Activated CD8-positive, alpha-beta memory T cell treated with anti-CD3 and anti-CD28 coated beads for 4 hours (primary cell): ENCODE results near the gene SLC26A8.
"Not testable (repeated sequence)": the region's sequence is repeated elsewhere in the genome, so short reads cannot be mapped to it uniquely, and the experiment has no call there.

Experiments
- DNase-seq, 2 donors: peaks; one replicate each; pipeline ENCODE4 v3.0.0-alpha.2; 2020; ENCODE audit warnings: low read depth in 2 of 2

The SLC26A8 gene

GRCh38 chr6:36050305-36050704 lies 25.9 kb upstream of the SLC26A8 start:
- DNase-seq: no peak

DNA sequence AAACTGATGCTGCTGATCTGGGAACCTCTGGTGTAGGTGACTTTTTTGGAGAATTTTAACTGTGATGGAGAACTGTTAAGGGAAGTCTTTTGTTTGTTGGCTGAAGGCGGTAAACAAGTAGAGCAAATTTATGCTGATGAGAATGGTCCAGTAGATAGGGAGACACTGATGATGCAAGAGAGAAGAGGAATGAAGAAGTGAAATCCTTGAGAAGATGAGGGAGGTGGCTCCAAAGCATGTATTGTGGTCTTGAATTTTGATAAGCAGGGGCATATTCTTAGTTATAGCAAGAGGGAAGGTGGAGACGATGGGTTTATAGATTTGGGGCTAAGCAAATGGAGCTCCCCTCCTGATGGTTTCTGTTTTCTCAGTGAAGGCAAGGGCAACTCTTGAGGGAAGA lies 25.1 kb upstream of the SLC26A8 start:
- no peak for DNase-seq

GRCh38 chr6:36042618-36043260 lies 18.3 kb upstream of the SLC26A8 start:
- DNase-seq: no peak

- DNase-seq: no peak
These were observed 16.5 kb upstream of the SLC26A8 start for GRCh38 chr6:36040958-36041357.

GRCh38 chr6:36039112-36039511 lies 14.7 kb upstream of the SLC26A8 start:
- DNase-seq: no peak

GRCh38 chr6:36038120-36038876 lies 13.9 kb upstream of the SLC26A8 start:
- DNase-seq: no peak

GRCh38 chr6:36035225-36035624 lies 10.8 kb upstream of the SLC26A8 start:
- DNase-seq: no peak

- DNase-seq: no peak
These were observed 10.0 kb upstream of the SLC26A8 start for GRCh38 chr6:36034441-36034840.

GRCh38 chr6:36033935-36034334 lies 9.5 kb upstream of the SLC26A8 start:
- DNase-seq: peak; percentile 6 to 23

- not testable (repeated sequence) for DNase-seq
These were observed 8.7 kb upstream of the SLC26A8 start for GRCh38 chr6:36033144-36033543.

GRCh38 chr6:36032261-36032660 lies 7.8 kb upstream of the SLC26A8 start:
- no peak for DNase-seq

- no peak for DNase-seq
These were observed 5.0 kb upstream of the SLC26A8 start for GRCh38 chr6:36029464-36029863.

- DNase-seq: peak; percentile 42 to 63
These were observed 4.5 kb upstream of the SLC26A8 start for GRCh38 chr6:36028877-36029324.

- DNase-seq: peak in 1 of 2 donors; percentile 8
These were observed 3.8 kb upstream of the SLC26A8 start for GRCh38 chr6:36028088-36028876.

DNA sequence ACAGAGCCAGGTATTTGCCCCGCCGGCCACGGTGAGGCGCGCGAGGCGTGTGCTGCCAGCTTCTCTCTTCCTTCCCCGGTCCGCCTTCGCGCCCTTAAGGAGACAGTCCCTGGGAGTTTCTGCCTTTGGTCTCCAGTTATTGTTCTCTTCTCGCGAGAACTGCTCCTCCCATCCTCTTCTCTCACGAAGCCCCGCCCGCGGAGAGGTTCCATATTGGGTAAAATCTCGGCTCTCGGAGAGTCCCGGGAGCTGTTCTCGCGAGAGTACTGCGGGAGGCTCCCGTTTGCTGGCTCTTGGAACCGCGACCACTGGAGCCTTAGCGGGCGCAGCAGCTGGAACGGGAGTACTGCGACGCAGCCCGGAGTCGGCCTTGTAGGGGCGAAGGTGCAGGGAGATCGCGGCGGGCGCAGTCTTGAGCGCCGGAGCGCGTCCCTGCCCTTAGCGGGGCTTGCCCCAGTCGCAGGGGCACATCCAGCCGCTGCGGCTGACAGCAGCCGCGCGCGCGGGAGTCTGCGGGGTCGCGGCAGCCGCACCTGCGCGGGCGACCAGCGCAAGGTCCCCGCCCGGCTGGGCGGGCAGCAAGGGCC lies 3.2 kb upstream of the SLC26A8 start, which contains the start of gene MAPK14:
TSS of gene MAPK14 (plus strand) at position 308 of the 587 bp plus-strand sequence. CDS start 350 bp downstream, outside the sequence.
- peak; percentile 97 to 98 for DNase-seq

- DNase-seq: no peak
These were observed 1.5 kb upstream of the SLC26A8 start for GRCh38 chr6:36025932-36026327.

DNA sequence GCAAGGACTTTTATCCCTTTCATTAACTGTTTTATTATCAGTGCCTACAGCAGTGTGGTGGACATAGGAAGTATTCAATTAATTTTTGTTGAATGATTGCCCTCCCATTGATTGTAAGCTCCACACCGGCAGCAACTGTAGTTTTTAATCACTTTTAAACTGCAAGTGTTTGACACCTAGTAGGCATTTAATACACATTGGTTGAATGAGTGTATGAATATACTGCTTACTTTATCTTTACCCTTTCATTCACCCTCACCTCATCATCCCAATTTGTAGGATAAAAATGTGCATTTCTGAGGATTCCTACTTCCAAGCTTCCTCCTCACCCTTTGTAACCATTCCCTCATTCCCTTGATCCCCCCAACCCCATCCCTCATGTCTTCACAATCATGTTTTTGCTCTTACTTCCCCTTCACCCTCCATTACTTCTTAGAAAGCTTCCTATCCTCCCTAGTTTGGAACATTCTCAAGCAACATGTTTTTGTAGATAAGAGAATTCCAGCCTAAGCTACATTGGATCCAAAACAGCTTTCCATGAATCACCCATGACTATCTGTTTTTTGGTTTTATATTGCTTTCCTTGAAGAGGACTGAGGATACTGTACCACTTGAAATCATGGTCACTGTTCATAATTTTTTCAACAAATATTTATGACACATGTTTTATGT lies 955 bp upstream of the SLC26A8 start:
- DNase-seq: no peak

GRCh38 chr6:36020154-36020553 lies 4.3 kb downstream of the SLC26A8 start:
- DNase-seq: no peak

DNA sequence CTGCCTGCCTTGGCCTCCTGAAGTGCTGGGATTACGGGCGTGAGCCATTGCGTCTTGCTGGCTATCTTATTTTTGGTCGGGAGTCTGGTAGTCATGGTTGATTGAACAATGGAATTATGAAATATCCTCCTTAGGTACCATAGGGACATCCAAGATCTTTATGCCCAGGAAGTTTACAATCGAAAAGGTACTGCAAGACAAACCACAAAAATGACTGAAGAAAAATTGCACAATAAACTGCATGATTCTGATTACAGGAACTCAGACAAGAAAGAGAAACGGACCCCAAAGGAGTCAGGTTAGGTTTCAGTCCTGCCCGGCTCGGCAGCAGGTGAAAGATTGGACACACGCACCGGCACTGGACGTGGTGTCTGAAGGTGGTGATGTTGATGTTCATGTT lies 5.3 kb downstream of the SLC26A8 start:
- no peak for DNase-seq

GRCh38 chr6:36018339-36018738 lies 6.1 kb downstream of the SLC26A8 start:
- DNase-seq: no peak

DNA sequence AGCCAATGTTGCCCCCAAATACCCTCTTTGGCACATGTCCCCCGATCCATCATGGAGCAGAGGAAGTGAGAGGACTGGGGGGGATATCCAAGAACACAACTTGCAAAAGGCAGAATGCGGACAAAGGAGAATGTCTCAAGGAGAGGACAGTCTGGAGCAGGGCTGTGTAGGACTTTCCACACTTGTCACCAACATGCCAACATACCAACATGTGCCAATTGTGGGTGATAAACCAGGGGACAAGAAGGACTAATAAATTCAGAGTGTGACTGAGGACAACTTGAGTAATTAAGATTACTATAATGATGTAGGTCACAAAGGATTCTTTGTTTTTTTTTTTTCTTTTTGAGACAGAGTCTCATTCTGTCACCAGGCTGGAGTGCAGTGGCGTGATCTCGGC lies 8.8 kb downstream of the SLC26A8 start:
- DNase-seq: no peak
